Astrocyte of the cerebellum (primary cell): ENCODE results near the gene NDRG2.

Source experiments
- DNase-seq: peaks from one replicate; pipeline ENCODE4 v3.0.0-alpha.2; 2011; ENCODE audit warnings: low read depth
- H3K4me3 ChIP-seq: 2 replicates; pipeline ENCODE4 v1.5.1; 2011; ENCODE audit warnings: mild to moderate bottlenecking, low read depth, low read length, moderate library complexity
- in situ Hi-C: cut with HindIII; loops from 2 replicates; pipeline ENCODE4 v1.10.0; 2017; ENCODE audit warnings: low sequenced_read_pairs
- TF ChIP-seq, protein P1 (sequence below): IDR thresholded peaks from 2 replicates; pipeline ENCODE4 v1.5.1; 2012; ENCODE audit warnings: low read length, low read depth, moderate library complexity, mild to moderate bottlenecking; ENCODE audit errors: missing control alignments

NDRG2 gene

GRCh38 chr14:21024585-21025370, at the start of gene NDRG2:
Gene NDRG2 (minus strand): TSS chr14:21025061. CDS start chr14:21023315, 1,746 bp downstream.
- in situ Hi-C loops: no loop called here
- TF ChIP-seq, protein P1, sequence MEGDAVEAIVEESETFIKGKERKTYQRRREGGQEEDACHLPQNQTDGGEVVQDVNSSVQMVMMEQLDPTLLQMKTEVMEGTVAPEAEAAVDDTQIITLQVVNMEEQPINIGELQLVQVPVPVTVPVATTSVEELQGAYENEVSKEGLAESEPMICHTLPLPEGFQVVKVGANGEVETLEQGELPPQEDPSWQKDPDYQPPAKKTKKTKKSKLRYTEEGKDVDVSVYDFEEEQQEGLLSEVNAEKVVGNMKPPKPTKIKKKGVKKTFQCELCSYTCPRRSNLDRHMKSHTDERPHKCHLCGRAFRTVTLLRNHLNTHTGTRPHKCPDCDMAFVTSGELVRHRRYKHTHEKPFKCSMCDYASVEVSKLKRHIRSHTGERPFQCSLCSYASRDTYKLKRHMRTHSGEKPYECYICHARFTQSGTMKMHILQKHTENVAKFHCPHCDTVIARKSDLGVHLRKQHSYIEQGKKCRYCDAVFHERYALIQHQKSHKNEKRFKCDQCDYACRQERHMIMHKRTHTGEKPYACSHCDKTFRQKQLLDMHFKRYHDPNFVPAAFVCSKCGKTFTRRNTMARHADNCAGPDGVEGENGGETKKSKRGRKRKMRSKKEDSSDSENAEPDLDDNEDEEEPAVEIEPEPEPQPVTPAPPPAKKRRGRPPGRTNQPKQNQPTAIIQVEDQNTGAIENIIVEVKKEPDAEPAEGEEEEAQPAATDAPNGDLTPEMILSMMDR: no peak
- H3K4me3 ChIP-seq: peak within 1 kb of the TSS; percentile 42
- no peak for DNase-seq

- no peak for DNase-seq
- in situ Hi-C loops: no loop called here
- TF ChIP-seq, protein P1: no peak
- H3K4me3 ChIP-seq: no peak overlapping the region
These were observed 49.1 kb upstream of the NDRG2 start for GRCh38 chr14:21073921-21074320.

DNA sequence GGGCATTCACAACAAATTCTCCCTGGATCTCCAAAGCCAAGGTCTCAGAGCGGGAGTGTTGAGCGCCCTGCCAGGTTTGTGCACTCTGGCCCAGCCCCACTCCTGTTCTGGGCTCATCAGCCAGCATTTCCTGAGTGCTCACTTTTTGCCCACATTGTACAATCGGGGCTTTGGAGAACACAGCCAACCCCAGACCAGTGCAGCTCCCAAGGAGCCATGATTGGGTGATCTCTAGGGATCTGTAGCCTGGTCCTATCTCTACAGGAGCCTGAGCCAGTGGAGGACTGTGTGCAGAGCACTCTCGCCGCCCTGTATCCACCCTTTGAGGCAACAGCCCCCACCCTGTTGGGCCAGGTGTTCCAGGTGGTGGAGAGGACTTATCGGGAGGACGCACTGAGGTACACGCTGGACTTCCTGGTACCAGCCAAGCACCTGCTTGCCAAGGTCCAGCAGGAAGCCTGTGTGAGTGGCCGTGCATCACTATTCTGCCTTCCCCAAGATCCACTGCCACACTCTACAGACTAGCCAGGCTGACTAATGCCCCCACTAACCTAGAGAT, 48.0 kb upstream of the NDRG2 start:
- in situ Hi-C loops: no loop called here
- no peak overlapping the region for H3K4me3 ChIP-seq
- TF ChIP-seq, protein P1: no peak
- DNase-seq: no peak

GRCh38 chr14:21072031-21072473, 47.2 kb upstream of the NDRG2 start:
- TF ChIP-seq, protein P1: peak; percentile 13
- DNase-seq: no peak
- in situ Hi-C loops: no loop called here
- peak overlapping the region; percentile 90 for H3K4me3 ChIP-seq

DNA sequence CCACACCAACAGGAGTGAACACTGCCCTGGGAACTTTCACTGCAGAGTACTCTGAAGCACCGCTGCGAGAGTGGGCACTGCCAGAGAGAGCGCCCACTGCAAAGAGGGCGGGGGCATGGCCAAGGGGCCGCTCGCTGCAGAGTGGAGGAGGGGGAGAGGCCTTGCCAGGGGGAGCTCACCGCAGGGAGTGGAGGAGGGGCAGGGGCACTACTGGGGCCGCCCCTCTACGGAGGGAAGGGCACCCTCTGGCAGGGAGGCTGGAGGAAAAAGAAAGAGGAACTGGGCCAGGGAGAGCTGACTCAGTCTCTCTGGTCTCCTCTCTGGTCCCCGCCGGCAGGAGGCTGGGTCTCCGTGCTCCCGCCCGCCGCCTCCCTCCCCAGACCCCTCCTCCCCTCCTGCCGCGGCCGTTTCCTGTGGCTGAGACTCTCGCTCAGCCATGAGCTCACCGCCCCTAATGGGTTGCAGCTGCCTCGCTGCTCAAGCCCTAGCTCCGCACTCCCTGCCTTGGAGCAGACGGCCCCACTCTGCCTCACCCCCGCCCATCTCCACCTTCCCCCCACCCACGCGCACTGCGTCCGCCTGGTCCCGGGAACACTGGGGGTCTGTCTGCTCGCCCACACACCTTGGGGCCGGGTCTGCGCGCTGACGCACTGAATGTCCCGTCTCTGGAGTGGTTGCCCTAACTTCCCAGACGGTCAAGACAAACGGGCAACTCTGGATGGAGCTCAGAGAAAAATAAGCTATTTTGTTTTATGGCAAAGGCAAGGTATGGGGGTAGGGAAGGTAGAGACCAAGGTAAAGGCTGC, 46.6 kb upstream of the NDRG2 start:
- peak; percentile 83 for DNase-seq

More for the DNA sequence above, 46.6 kb upstream of the NDRG2 start:
- H3K4me3 ChIP-seq: peak overlapping the region; percentile 90
- in situ Hi-C loops: no loop called here
- TF ChIP-seq, protein P1: no peak
